ENCODE data around the gene MUL1. TPM values are rescaled to one million over a fixed set of nuclear protein-coding genes. Genes with fewer than 3 reads are reported as not detected.
"Not testable (repeated sequence)": the region's sequence is repeated elsewhere in the genome, so short reads cannot be mapped to it uniquely, and the experiment has no call there.

Gene MUL1
- polyA plus RNA-seq, 3 donors: 33.9 to 41.0 (median 40.2) TPM

- DNase-seq: no peak
These were observed 20.3 kb upstream of the MUL1 start for GRCh38 chr1:20528221-20528620.

- no peak for DNase-seq
These were observed 18.3 kb upstream of the MUL1 start for GRCh38 chr1:20526267-20526666.

GRCh38 chr1:20521960-20522861 is 14.3 kb upstream of the MUL1 start:
- DNase-seq: peak; percentile 86

- DNase-seq: not testable (repeated sequence)
These were observed 11.8 kb upstream of the MUL1 start for GRCh38 chr1:20519609-20520262.

GRCh38 chr1:20511518-20512428 is 3.8 kb upstream of the MUL1 start:
- no peak for DNase-seq

GRCh38 chr1:20508411-20508771 is 440 bp upstream of the MUL1 start:
- DNase-seq: no peak

GRCh38 chr1:20507248-20507563 is 745 bp downstream of the MUL1 start:
- DNase-seq: no peak

GRCh38 chr1:20505488-20505887 is 2.5 kb downstream of the MUL1 start:
- no peak for DNase-seq

- DNase-seq: no peak
These were observed 7.2 kb downstream of the MUL1 start for GRCh38 chr1:20500716-20501115.

GRCh38 chr1:20499718-20500117 is 8.2 kb downstream of the MUL1 start:
- DNase-seq: no peak

- no peak for DNase-seq
These were observed 8.8 kb downstream of the MUL1 start for GRCh38 chr1:20499105-20499504.

GRCh38 chr1:20498116-20498515 is 9.8 kb downstream of the MUL1 start:
- DNase-seq: no peak

GRCh38 chr1:20497506-20497905 is 10.4 kb downstream of the MUL1 start:
- DNase-seq: no peak

- not testable (repeated sequence) for DNase-seq
These were observed 11.1 kb downstream of the MUL1 start for GRCh38 chr1:20496725-20497383.

- no peak for DNase-seq
These were observed 11.7 kb downstream of the MUL1 start for GRCh38 chr1:20496241-20496661.

- DNase-seq: no peak
These were observed 12.3 kb downstream of the MUL1 start for GRCh38 chr1:20495661-20496060.

- DNase-seq: no peak
These were observed 13.2 kb downstream of the MUL1 start for GRCh38 chr1:20494609-20495311.

GRCh38 chr1:20493839-20494608 is 13.9 kb downstream of the MUL1 start:
- peak; percentile 88 for DNase-seq

- no peak for DNase-seq
These were observed 14.6 kb downstream of the MUL1 start for GRCh38 chr1:20493309-20493708.

- no peak for DNase-seq
These were observed 15.2 kb downstream of the MUL1 start for GRCh38 chr1:20492751-20493150.
